SK-N-SH treated with all-trans-retinoic acid at 6 μM for 48 hours (cell line): ENCODE results near the gene IDUA.

Experiments
- ATAC-seq: fragments of 200-7000 bp; cut with Tn5 transposase; 3 replicates; pipeline ENCODE4 v1.9.1; 2020; ENCODE audit warnings: mild to moderate bottlenecking, moderate library complexity
- ARNTL ChIP-seq: fragments of 450-650 bp; formaldehyde crosslinking; IDR thresholded peaks from 2 replicates; pipeline ENCODE4 v1.5.0; 2020; ENCODE audit warnings: low read depth, mild to moderate bottlenecking, moderate library complexity, borderline replicate concordance
- CREB5 ChIP-seq: fragments of 250-450 bp; sonication (Bioruptor Pico); IDR thresholded peaks from 2 replicates; pipeline ENCODE4 v1.5.1; 2020; ENCODE audit warnings: low read depth, mild to moderate bottlenecking, moderate library complexity
- CSDC2 ChIP-seq: fragments of 250-450 bp; sonication (Bioruptor Pico); IDR thresholded peaks from 2 replicates; pipeline ENCODE4 v1.5.0; 2020; ENCODE audit warnings: mild to moderate bottlenecking, moderate library complexity
- ESRRG ChIP-seq: fragments of 250-450 bp; sonication (Bioruptor Pico); IDR thresholded peaks from 2 replicates; pipeline ENCODE4 v1.6.1; 2021; ENCODE audit warnings: mild to moderate bottlenecking
- GLIS3 ChIP-seq: fragments of 250-450 bp; sonication (Bioruptor Pico); IDR thresholded peaks from 2 replicates; pipeline ENCODE4 v1.5.0; 2020; ENCODE audit warnings: mild to moderate bottlenecking, moderate library complexity
- OSR1 ChIP-seq: fragments of 250-450 bp; sonication (Bioruptor Pico); IDR thresholded peaks from 2 replicates; pipeline ENCODE4 v1.8.0; 2022; ENCODE audit warnings: moderate library complexity, mild to moderate bottlenecking, inconsistent platforms
- PPARA ChIP-seq: fragments of 250-450 bp; sonication (Bioruptor Pico); IDR thresholded peaks from 2 replicates; pipeline ENCODE4 v1.5.0; 2020; ENCODE audit warnings: mild to moderate bottlenecking, borderline replicate concordance
- RARB ChIP-seq: fragments of 250-450 bp; sonication (Bioruptor Pico); IDR thresholded peaks from 2 replicates; pipeline ENCODE4 v1.8.0; 2021; ENCODE audit warnings: mild to moderate bottlenecking, moderate library complexity
- SNAI2 ChIP-seq: fragments of 250-450 bp; sonication (Bioruptor Pico); IDR thresholded peaks from 2 replicates; pipeline ENCODE4 v1.5.0; 2020; ENCODE audit warnings: mild to moderate bottlenecking, moderate library complexity
- ZC3H10 ChIP-seq: fragments of 250-450 bp; sonication (Bioruptor Pico); IDR thresholded peaks from 2 replicates; pipeline ENCODE4 v1.5.1; 2021; ENCODE audit warnings: mild to moderate bottlenecking, moderate library complexity
- ZFP3 ChIP-seq: fragments of 250-450 bp; sonication (Bioruptor Pico); IDR thresholded peaks from 2 replicates; pipeline ENCODE4 v1.5.0; 2020; ENCODE audit warnings: mild to moderate bottlenecking, moderate library complexity
- ZFP30 ChIP-seq: fragments of 450-650 bp; formaldehyde crosslinking; IDR thresholded peaks from 2 replicates; pipeline ENCODE4 v1.5.0; 2022; ENCODE audit warnings: mild to moderate bottlenecking, moderate library complexity
- ZNF565 ChIP-seq: fragments of 450-650 bp; formaldehyde crosslinking; conservative IDR thresholded peaks from 2 replicates; pipeline ENCODE4 v1.5.0; 2020; ENCODE audit warnings: low read depth, mild to moderate bottlenecking, moderate library complexity
- ZNF70 ChIP-seq: fragments of 450-650 bp; formaldehyde crosslinking; IDR thresholded peaks from 2 replicates; pipeline ENCODE4 v1.5.0; 2020; ENCODE audit warnings: mild to moderate bottlenecking, moderate library complexity
- ZNF8 ChIP-seq: fragments of 450-650 bp; formaldehyde crosslinking; IDR thresholded peaks from 2 replicates; pipeline ENCODE4 v1.5.0; 2020; ENCODE audit warnings: mild to moderate bottlenecking, moderate library complexity
- TF ChIP-seq, protein P1 (sequence below): fragments of 250-450 bp; sonication (Bioruptor Pico); IDR thresholded peaks from 2 replicates; pipeline ENCODE4 v1.8.0; 2020; ENCODE audit warnings: mild to moderate bottlenecking, moderate library complexity, borderline replicate concordance
- TF ChIP-seq, protein P2 (sequence below): fragments of 250-450 bp; sonication (Bioruptor Pico); IDR thresholded peaks from 2 replicates; pipeline ENCODE4 v1.8.0; 2021; ENCODE audit warnings: low read depth, mild to moderate bottlenecking, moderate library complexity, borderline replicate concordance
- TF ChIP-seq, protein P3 (sequence below): fragments of 250-450 bp; sonication (Bioruptor Pico); IDR thresholded peaks from 2 replicates; pipeline ENCODE4 v1.5.0; 2020; ENCODE audit warnings: mild to moderate bottlenecking, moderate library complexity

IDUA gene

GRCh38 chr4:959338-960139 lies 27.3 kb upstream of the IDUA start (continued):
- TF ChIP-seq, protein P1, sequence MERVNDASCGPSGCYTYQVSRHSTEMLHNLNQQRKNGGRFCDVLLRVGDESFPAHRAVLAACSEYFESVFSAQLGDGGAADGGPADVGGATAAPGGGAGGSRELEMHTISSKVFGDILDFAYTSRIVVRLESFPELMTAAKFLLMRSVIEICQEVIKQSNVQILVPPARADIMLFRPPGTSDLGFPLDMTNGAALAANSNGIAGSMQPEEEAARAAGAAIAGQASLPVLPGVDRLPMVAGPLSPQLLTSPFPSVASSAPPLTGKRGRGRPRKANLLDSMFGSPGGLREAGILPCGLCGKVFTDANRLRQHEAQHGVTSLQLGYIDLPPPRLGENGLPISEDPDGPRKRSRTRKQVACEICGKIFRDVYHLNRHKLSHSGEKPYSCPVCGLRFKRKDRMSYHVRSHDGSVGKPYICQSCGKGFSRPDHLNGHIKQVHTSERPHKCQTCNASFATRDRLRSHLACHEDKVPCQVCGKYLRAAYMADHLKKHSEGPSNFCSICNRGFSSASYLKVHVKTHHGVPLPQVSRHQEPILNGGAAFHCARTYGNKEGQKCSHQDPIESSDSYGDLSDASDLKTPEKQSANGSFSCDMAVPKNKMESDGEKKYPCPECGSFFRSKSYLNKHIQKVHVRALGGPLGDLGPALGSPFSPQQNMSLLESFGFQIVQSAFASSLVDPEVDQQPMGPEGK (CRISPR knock-in tag), result no peak
- TF ChIP-seq CREB5 (CRISPR knock-in tag), result no peak

DNA sequence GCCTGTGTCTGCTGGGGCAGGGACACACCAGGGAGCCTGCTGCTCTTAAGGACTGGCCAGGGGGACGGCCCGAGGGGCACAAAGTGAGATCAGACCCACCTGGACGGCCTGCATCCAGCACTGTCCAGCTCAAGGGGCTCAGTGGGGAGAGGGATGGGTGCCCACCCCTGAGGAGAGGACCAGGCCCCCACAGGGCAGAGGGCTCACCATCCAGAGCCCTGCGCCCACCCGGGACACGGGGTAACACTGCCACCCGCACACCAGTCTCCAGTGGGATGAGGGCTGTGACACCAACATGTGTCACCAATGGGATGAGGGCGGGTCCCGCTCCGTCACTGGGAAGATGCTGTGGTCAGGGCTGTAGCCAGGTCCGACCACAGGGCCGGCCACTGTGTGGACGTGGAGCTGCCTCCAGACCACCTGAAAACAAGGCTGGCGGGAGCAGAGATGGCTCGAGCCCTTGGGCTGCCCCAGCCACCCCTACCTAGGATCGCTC lies 26.7 kb upstream of the IDUA start:
- no peak for TF ChIP-seq ZC3H10
- no peak for TF ChIP-seq ZNF565
- TF ChIP-seq, protein P1 (CRISPR knock-in tag), result no peak
- TF ChIP-seq PPARA (CRISPR knock-in tag), result no peak
- ATAC-seq, result no peak; the same call in 2 of the 3 replicates

- TF ChIP-seq ZNF70 (CRISPR knock-in tag) (no peak), ZFP30 (CRISPR knock-in tag) (no peak), GLIS3 (CRISPR knock-in tag) (no peak), ZNF565 (no peak), ZFP3 (CRISPR knock-in tag) (no peak), ZC3H10 (no peak), SNAI2 (CRISPR knock-in tag) (no peak), RARB (CRISPR knock-in tag) (no peak), CREB5 (CRISPR knock-in tag) (no peak), OSR1 (CRISPR knock-in tag) (no peak), ARNTL (CRISPR knock-in tag) (no peak), PPARA (CRISPR knock-in tag) (no peak), CSDC2 (no peak), ZNF8 (CRISPR knock-in tag) (no peak), ESRRG (CRISPR knock-in tag) (no peak)
- TF ChIP-seq, protein P2, sequence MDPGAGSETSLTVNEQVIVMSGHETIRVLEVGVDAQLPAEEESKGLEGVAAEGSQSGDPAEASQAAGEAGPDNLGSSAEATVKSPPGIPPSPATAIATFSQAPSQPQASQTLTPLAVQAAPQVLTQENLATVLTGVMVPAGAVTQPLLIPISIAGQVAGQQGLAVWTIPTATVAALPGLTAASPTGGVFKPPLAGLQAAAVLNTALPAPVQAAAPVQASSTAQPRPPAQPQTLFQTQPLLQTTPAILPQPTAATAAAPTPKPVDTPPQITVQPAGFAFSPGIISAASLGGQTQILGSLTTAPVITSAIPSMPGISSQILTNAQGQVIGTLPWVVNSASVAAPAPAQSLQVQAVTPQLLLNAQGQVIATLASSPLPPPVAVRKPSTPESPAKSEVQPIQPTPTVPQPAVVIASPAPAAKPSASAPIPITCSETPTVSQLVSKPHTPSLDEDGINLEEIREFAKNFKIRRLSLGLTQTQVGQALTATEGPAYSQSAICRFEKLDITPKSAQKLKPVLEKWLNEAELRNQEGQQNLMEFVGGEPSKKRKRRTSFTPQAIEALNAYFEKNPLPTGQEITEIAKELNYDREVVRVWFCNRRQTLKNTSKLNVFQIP (CRISPR knock-in tag), result no peak
- TF ChIP-seq, protein P3, sequence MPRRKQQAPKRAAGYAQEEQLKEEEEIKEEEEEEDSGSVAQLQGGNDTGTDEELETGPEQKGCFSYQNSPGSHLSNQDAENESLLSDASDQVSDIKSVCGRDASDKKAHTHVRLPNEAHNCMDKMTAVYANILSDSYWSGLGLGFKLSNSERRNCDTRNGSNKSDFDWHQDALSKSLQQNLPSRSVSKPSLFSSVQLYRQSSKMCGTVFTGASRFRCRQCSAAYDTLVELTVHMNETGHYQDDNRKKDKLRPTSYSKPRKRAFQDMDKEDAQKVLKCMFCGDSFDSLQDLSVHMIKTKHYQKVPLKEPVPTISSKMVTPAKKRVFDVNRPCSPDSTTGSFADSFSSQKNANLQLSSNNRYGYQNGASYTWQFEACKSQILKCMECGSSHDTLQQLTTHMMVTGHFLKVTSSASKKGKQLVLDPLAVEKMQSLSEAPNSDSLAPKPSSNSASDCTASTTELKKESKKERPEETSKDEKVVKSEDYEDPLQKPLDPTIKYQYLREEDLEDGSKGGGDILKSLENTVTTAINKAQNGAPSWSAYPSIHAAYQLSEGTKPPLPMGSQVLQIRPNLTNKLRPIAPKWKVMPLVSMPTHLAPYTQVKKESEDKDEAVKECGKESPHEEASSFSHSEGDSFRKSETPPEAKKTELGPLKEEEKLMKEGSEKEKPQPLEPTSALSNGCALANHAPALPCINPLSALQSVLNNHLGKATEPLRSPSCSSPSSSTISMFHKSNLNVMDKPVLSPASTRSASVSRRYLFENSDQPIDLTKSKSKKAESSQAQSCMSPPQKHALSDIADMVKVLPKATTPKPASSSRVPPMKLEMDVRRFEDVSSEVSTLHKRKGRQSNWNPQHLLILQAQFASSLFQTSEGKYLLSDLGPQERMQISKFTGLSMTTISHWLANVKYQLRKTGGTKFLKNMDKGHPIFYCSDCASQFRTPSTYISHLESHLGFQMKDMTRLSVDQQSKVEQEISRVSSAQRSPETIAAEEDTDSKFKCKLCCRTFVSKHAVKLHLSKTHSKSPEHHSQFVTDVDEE (CRISPR knock-in tag), result no peak
- ATAC-seq, result no peak
Measured at GRCh38 chr4:960636-961350, 26.1 kb upstream of the IDUA start.
